ENCODE data around the gene SLFN12.

GRCh38 chr17:35432176-35433074 is at the start of gene SLFN12:
- TF ChIP-seq CTCF (IDR thresholded peaks at IDR 0.05) (no peak), POLR2A (IDR thresholded peaks at IDR 0.05) (no peak)
